NCI-H2107 treated with DMSO at 0.1 percent for 48 hours (cell line): ENCODE results near the gene TNRC6B.

ENCODE experiments used
- DNase-seq: peaks from one replicate; lab custom pipeline; 2025; ENCODE audit not compliant: unreplicated experiment; lab: John Stamatoyannopoulos, UW

The TNRC6B gene

GRCh38 chr22:40239345-40239683 is 61.6 kb downstream of the TNRC6B start:
- no peak for DNase-seq

GRCh38 chr22:40240160-40240559 is 62.4 kb downstream of the TNRC6B start:
- DNase-seq: no peak

GRCh38 chr22:40240686-40241085 is 63.0 kb downstream of the TNRC6B start:
- no peak for DNase-seq

- no peak for DNase-seq
Measured at GRCh38 chr22:40241200-40241763, 63.6 kb downstream of the TNRC6B start.

GRCh38 chr22:40243891-40244290 is 66.2 kb downstream of the TNRC6B start:
- no peak for DNase-seq

- no peak for DNase-seq
Measured at GRCh38 chr22:40244586-40244985, 66.9 kb downstream of the TNRC6B start.

GRCh38 chr22:40247976-40248375 is 70.3 kb downstream of the TNRC6B start:
- no peak for DNase-seq

GRCh38 chr22:40249286-40249685 is 71.6 kb downstream of the TNRC6B start:
- DNase-seq: no peak

- no peak for DNase-seq
Measured at GRCh38 chr22:40250608-40251007, 72.9 kb downstream of the TNRC6B start.

GRCh38 chr22:40251106-40251505 is 73.4 kb downstream of the TNRC6B start:
- no peak for DNase-seq

- no peak for DNase-seq
Measured at GRCh38 chr22:40252146-40252545, 74.4 kb downstream of the TNRC6B start.

GRCh38 chr22:40256516-40256915 is 78.8 kb downstream of the TNRC6B start:
- no peak for DNase-seq

GRCh38 chr22:40258017-40258416 is 80.3 kb downstream of the TNRC6B start:
- no peak for DNase-seq

- DNase-seq: no peak
Measured at GRCh38 chr22:40258501-40258915, 80.8 kb downstream of the TNRC6B start.

- DNase-seq: no peak
Measured at GRCh38 chr22:40261783-40262182, 84.1 kb downstream of the TNRC6B start.

GRCh38 chr22:40263191-40263590 is 85.5 kb downstream of the TNRC6B start:
- no peak for DNase-seq

- no peak for DNase-seq
Measured at GRCh38 chr22:40265783-40266182, 88.1 kb downstream of the TNRC6B start.

- no peak for DNase-seq
Measured at GRCh38 chr22:40270031-40270430, 92.3 kb downstream of the TNRC6B start.

GRCh38 chr22:40270748-40271373 is 93.1 kb downstream of the TNRC6B start:
- no peak for DNase-seq

- DNase-seq: no peak
Measured at GRCh38 chr22:40271440-40271839, 93.7 kb downstream of the TNRC6B start.

GRCh38 chr22:40273319-40273718 is 95.6 kb downstream of the TNRC6B start:
- DNase-seq: no peak

- no peak for DNase-seq
Measured at GRCh38 chr22:40276996-40277823, 99.5 kb downstream of the TNRC6B start.
